Lower lobe of right lung (tissue), 2 donors: Measurements from ENCODE around the gene HOXC5. TPM values are rescaled to one million over a fixed set of nuclear protein-coding genes. Genes with fewer than 3 reads are reported as not detected.

ENCODE experiments used
- ATAC-seq, 2 donors: fragments of 200-7000 bp; cut with Tn5 transposase; one replicate each; pipeline ENCODE4 v1.9.1; 2020 to 2022; ENCODE audit warnings: mild to moderate bottlenecking in 2 of 2, moderate library complexity in 2 of 2
- DNase-seq: peaks from one replicate; pipeline ENCODE4 v3.0.0-alpha.2; 2020
- H3K27ac ChIP-seq: fragments of 200-600 bp; one replicate; pipeline ENCODE4 v1.8.0; 2022
- H3K27me3 ChIP-seq: fragments of 200-600 bp; one replicate; pipeline ENCODE4 v1.8.0; 2022; ENCODE audit warnings: low read depth
- H3K36me3 ChIP-seq: fragments of 200-600 bp; one replicate; pipeline ENCODE4 v1.8.0; 2022; ENCODE audit warnings: mild to moderate bottlenecking
- H3K4me1 ChIP-seq: fragments of 200-600 bp; one replicate; pipeline ENCODE4 v1.8.0; 2022
- H3K4me3 ChIP-seq: fragments of 200-600 bp; one replicate; pipeline ENCODE4 v1.8.0; 2022; ENCODE audit warnings: mild to moderate bottlenecking
- H3K9me3 ChIP-seq: fragments of 200-600 bp; one replicate; pipeline ENCODE4 v1.8.0; 2022
- intact Hi-C: fragments of 100-400 bp; cut with DNase I; formaldehyde crosslinking; loops from one replicate; pipeline ENCODE4 v1.11.0; 2022
- total RNA-seq: library from RNA; stranded (reverse); fragmentation: NEBNext Ultra II Directional; extraction: Animal tissue kit (Norgen Biotek cat#: 25700); gene quantifications from one replicate; pipeline ENCODE4 v1.2.1, GENCODE V29; 2021
- TF ChIP-seq, protein P1 (sequence below): fragments of 200-600 bp; IDR thresholded peaks from one replicate; pipeline ENCODE4 v1.8.0; 2022; ENCODE audit warnings: antibody characterized with exemption, mild to moderate bottlenecking
- donor health status: DM: no; HTN: yes; CAD: no; lungs with severe emphysema.

The HOXC5 gene
- total RNA-seq, 1 donor from 2014 or later, result not detected

DNA sequence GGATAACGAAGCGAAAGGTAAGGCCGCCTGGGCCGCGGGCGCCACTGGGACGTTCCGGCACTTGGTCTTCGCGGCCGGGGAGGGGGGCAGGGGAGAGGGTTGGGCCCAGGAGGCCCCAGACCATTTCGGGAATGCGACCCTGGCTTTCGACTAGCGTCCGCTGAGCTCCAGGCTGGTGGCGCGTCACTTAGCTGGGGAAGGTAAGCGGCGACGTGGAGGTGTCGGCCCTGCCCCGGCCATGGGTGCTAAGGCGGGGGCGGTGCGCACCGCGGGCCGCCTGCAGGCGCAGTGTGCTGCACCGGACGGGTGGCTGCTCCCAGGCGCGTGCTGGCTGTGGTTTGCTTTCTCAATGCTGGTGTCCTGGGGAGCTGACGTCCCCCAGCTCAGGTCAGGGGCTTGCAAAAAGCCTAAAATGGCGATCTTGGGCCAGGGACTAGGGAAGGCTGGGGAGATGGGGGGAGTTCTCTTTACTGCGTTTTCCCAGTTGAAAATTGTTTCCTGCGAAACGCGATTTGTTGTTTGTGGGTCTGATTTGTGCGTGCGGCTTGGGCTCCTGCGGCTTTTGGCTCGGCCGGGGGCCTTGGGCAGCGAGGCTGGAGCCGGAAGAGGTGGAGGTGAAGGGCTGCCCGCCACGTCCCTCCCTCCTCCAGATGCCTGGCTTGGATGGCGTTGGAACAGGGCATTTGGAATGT lies 46.7 kb upstream of the HOXC5 start:
- Histone ChIP-seq H3K4me1 (peaks cover 23% of the 10 kb centered on the region), H3K36me3 (no peaks in the 10 kb centered on the region), H3K27me3 (peaks cover 100% of the 10 kb centered on the region), H3K4me3 (peak overlapping the region; percentile 16), H3K9me3 (no peaks in the 10 kb centered on the region), H3K27ac (no peak overlapping the region)
- DNase-seq (no peak), ATAC-seq (peak in 1 of 2 donors; percentile 38)
- TF ChIP-seq, protein P1, sequence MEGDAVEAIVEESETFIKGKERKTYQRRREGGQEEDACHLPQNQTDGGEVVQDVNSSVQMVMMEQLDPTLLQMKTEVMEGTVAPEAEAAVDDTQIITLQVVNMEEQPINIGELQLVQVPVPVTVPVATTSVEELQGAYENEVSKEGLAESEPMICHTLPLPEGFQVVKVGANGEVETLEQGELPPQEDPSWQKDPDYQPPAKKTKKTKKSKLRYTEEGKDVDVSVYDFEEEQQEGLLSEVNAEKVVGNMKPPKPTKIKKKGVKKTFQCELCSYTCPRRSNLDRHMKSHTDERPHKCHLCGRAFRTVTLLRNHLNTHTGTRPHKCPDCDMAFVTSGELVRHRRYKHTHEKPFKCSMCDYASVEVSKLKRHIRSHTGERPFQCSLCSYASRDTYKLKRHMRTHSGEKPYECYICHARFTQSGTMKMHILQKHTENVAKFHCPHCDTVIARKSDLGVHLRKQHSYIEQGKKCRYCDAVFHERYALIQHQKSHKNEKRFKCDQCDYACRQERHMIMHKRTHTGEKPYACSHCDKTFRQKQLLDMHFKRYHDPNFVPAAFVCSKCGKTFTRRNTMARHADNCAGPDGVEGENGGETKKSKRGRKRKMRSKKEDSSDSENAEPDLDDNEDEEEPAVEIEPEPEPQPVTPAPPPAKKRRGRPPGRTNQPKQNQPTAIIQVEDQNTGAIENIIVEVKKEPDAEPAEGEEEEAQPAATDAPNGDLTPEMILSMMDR, result no peak
- intact Hi-C loops, result no loop called here

DNA sequence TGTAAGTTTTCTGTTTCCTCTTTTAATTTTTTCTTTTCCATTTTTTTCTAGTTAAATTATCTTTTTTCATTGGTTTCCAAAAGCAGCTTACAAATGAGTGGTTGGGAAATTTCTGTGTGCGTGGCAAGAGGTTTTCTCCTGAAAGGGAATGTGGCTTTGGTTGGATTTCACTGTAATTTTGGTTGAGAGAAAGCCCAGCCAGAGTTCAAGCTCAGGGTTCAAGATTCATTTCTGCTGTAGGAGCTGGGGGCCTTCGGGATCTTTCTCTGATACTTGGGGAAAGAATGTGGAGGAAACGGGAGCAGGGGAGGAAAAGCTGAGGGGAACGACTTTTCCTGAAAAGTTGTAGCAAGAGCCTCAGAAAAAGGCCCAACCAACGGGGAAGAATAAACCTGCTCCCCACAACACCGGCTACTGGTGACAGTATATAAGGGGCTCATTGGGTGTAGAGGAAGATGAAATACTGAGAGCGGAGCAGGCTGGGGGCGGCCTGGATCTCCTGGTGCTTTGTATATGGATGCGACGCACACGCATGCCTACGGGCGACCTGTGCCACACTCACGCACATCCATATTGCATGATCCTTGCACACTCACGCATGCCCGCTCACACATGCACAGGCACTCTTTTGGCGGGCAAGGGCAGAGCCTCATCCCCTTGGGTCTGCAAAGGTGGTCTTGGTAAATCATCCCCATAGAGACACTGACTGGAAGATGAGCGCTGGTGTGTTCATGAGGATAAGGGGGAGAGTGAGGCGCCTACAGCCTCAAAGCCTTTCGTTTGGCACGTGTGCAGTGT lies 46.0 kb upstream of the HOXC5 start:
- H3K4me1 ChIP-seq, result peaks cover 23% of the 10 kb centered on the region
- H3K9me3 ChIP-seq, result no peaks in the 10 kb centered on the region
- H3K27ac ChIP-seq, result no peak overlapping the region
- H3K36me3 ChIP-seq, result no peaks in the 10 kb centered on the region
- no peak overlapping the region for H3K4me3 ChIP-seq
- no peak for DNase-seq
- peaks cover 100% of the 10 kb centered on the region for H3K27me3 ChIP-seq
- intact Hi-C loops, result no loop called here
- TF ChIP-seq, protein P1, result no peak
- no peak for ATAC-seq

DNA sequence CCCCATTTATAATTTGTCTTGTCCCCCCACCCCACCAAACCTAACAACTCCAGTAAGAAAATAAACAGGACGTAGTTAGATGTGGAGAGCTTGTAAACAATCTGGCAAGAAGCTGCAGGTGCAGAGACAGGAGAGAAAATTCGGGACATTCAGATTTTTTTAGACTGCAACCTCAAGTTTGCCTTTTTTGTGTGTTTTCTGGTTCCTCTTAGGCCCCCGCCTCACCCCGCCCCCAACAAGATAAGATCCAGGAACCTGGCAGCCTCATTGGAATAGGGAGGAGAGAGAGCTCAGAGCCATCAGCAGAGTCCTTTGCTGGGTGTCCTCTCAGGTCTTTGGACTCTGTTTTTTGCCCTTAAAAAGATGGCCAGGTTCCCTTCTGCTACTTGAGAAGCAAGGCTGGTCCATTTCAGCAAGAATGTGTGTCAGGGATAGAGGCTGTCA lies 45.0 kb upstream of the HOXC5 start:
- no peak overlapping the region for H3K27ac ChIP-seq

DNA sequence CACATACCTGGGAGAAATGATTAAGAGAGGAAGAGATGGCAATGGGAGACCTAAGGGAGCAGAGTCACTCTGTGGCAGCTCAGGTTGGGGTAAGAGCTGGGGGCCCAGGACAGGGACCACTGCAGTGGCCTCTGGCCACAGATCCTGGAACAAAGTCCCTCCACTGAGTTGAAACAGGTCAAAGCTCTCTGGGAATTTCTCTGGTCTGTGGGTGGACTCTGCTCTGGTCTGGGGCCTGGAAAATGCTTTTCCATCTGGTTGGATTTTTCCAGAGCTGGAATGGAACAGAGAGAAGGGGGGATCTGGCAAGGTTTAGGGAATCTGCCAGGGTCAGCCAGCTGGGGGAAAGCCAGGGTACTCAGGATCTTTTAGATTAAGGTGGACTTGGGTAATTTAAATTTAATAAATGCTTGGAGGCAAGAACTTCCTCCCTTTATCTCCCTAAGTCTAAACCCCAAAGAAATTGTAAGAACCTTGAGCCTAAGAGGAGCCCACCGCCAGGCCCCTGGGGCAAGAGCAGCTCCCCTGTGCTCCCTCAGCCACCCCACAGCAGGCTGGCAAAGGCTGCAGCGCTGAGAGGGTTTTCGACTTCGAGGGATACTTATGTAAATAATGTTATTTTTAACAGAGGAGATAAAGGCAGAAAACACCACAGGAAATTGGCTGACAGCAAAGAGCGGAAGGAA lies 44.2 kb upstream of the HOXC5 start:
- TF ChIP-seq, protein P1, result no peak
- Histone ChIP-seq H3K36me3 (no peaks in the 10 kb centered on the region), H3K27ac (no peak overlapping the region), H3K9me3 (no peaks in the 10 kb centered on the region), H3K4me3 (no peak overlapping the region), H3K4me1 (peaks cover 23% of the 10 kb centered on the region), H3K27me3 (peaks cover 100% of the 10 kb centered on the region)
- intact Hi-C loops, result no loop called here
- ATAC-seq (no peak), DNase-seq (no peak)

More for the DNA sequence above, 45.0 kb upstream of the HOXC5 start:
- Histone ChIP-seq H3K9me3 (no peaks in the 10 kb centered on the region), H3K36me3 (no peaks in the 10 kb centered on the region), H3K27me3 (peaks cover 100% of the 10 kb centered on the region), H3K4me3 (no peak overlapping the region), H3K4me1 (peaks cover 23% of the 10 kb centered on the region)
- TF ChIP-seq, protein P1, result no peak
- intact Hi-C loops, result no loop called here
- DNase-seq, result no peak
- no peak for ATAC-seq

DNA sequence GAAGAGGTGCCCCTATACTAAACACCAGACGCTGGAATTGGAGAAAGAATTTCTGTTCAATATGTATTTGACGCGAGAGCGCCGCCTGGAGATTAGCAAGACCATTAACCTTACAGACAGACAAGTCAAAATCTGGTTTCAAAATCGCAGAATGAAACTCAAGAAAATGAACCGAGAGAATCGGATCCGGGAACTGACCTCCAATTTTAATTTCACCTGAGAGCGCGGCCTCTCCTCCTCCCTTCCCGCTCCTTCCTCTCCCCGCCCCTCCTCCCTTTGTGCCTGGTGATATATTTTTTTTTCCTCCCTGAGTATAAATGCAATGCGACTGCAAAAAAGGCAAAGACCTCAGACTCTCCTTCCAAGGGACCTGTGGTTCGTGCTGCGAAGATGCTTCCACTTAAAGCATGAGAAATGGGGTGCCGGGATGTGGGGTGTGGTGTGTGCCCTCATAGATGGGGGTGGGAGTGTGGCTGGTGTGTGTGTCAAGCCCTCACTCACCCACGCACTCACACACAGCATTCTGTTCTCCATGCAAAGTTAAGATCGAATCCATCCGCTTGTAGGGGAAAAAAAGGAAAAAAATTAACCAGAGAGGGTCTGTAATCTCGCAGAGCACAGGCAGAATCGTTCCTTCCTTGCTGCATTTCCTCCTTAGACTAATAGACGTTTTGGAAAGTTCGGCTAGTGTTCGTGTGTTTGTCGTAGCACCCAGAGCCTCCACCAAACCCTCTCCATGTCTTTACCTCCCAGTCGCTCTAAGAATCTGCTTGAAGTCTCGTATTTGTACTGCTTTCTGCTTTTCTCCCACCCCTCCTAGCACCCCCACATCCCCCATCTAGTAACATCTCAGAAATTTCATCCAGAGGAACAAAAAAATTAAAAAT lies 43.4 kb upstream of the HOXC5 start:
- Histone ChIP-seq H3K27ac (no peak overlapping the region), H3K4me1 (peaks cover 28% of the 10 kb centered on the region), H3K4me3 (no peak overlapping the region), H3K9me3 (no peaks in the 10 kb centered on the region), H3K36me3 (no peaks in the 10 kb centered on the region), H3K27me3 (peaks cover 100% of the 10 kb centered on the region)
- intact Hi-C loops, result no loop called here
- ATAC-seq, result no peak
- DNase-seq, result no peak
- TF ChIP-seq, protein P1, result no peak
